Smooth muscle cell (in vitro differentiated cells): Measurements from ENCODE around the gene MYBL2. TPM values are rescaled to one million over a fixed set of nuclear protein-coding genes. Genes with fewer than 3 reads are reported as not detected.

Experiments used
- DNase-seq: peaks from one replicate; lab custom pipeline; 2025; ENCODE audit not compliant: unreplicated experiment; lab: John Stamatoyannopoulos, UW
- H2AFZ ChIP-seq: fragments of 200-600 bp; sonication (generic); 2 replicates; pipeline ENCODE4 v1.6.0; 2016; ENCODE audit warnings: antibody characterized with exemption, low read depth, mild to moderate bottlenecking
- H3F3A ChIP-seq: fragments of 200-600 bp; sonication (generic); 2 replicates; pipeline ENCODE4 v1.6.0; 2017; ENCODE audit warnings: antibody characterized with exemption, low read depth
- H3K27ac ChIP-seq: fragments of 200-600 bp; sonication (generic); 2 replicates; pipeline ENCODE4 v1.5.1; 2016; ENCODE audit warnings: low read depth, mild to moderate bottlenecking
- H3K27me3 ChIP-seq: fragments of 200-600 bp; sonication (generic); 2 replicates; pipeline ENCODE4 v1.6.1; 2016; ENCODE audit warnings: low read depth, mild to moderate bottlenecking
- H3K36me3 ChIP-seq: fragments of 200-600 bp; sonication (generic); 2 replicates; pipeline ENCODE4 v1.5.1; 2016; ENCODE audit warnings: low read depth
- H3K4me1 ChIP-seq: fragments of 200-600 bp; sonication (generic); 2 replicates; pipeline ENCODE4 v1.5.1; 2016; ENCODE audit warnings: low read depth
- H3K4me2 ChIP-seq: fragments of 200-600 bp; sonication (generic); 2 replicates; pipeline ENCODE4 v1.6.0; 2016; ENCODE audit warnings: mild to moderate bottlenecking
- H3K4me3 ChIP-seq: fragments of 200-600 bp; sonication (generic); 2 replicates; pipeline ENCODE4 v1.5.1; 2016; ENCODE audit warnings: mild to moderate bottlenecking
- H3K79me2 ChIP-seq: fragments of 200-600 bp; sonication (generic); 2 replicates; pipeline ENCODE4 v1.6.0; 2016; ENCODE audit warnings: low read depth, mild to moderate bottlenecking
- H3K9ac ChIP-seq: fragments of 200-600 bp; sonication (generic); 2 replicates; pipeline ENCODE4 v1.6.0; 2016; ENCODE audit warnings: low read depth
- H3K9me3 ChIP-seq: fragments of 200-600 bp; sonication (generic); replicated peaks from 2 replicates; pipeline ENCODE4 v1.5.1; 2016; ENCODE audit warnings: low read depth
- H4K20me1 ChIP-seq: fragments of 200-600 bp; sonication (generic); 2 replicates; pipeline ENCODE4 v1.6.0; 2016; ENCODE audit warnings: low read depth
- WGBS: methylation state at CpG from one replicate; pipeline ENCODE4 v1.1.7; 2016; ENCODE audit warnings: low lambda C conversion rate; 5-methylcytosine and 5-hydroxymethylcytosine counted together
- polyA plus RNA-seq: library from polyadenylated mRNA; unstranded; fragments of >200 nt; fragmentation: Nextera tagmentation; extraction: Ambion mirVana; gene quantifications from 2 replicates; pipeline ENCODE4 v1.2.1, GENCODE V29; 2016
- total RNA-seq: library from RNA; depleted of rRNA; stranded (reverse); fragments of >200 nt; gene quantifications from 2 replicates; pipeline ENCODE4 v1.2.3, GENCODE V29; 2014
- TF ChIP-seq, protein P1 (sequence below): fragments of 200-600 bp; sonication (generic); IDR thresholded peaks from 2 replicates; pipeline ENCODE4 v1.5.1; 2017; ENCODE audit warnings: borderline replicate concordance, mild to moderate bottlenecking, antibody characterized with exemption; ENCODE audit not compliant: insufficient read depth, poor library complexity, severe bottlenecking

MYBL2 gene
- total and polyA plus RNA-seq, 2 experiments from 2014 or later: 8.6 to 26.2 TPM

DNA sequence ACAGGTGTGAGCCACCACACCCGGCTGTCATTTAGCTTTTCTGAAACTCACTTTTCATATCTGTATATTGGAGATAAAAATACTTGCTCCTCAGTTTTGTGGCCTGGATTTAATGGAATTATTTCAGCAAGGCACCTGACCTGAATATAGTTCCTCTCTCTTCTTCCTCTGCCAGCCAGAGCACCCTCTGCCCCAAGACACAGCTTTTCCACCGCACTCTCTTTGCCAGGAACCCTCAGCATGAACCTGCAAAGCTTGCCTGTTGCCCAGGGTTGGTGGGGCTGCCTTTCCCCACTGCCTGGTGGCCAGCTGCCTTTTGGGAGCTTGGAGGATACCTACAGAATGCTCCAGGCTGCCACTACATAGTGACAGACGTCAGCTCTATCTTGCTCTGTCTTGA, 56.8 kb downstream of the MYBL2 start:
- H3K4me1 ChIP-seq: no peaks in the 10 kb centered on the region
- DNase-seq: no peak
- H3K4me2 ChIP-seq: no peak overlapping the region
- H4K20me1 ChIP-seq: no peaks in the 10 kb centered on the region
- H3K27me3 ChIP-seq: no peaks in the 10 kb centered on the region
- no peak overlapping the region for H3K9ac ChIP-seq
- no peaks in the 10 kb centered on the region for H3K9me3 ChIP-seq
- WGBS: 85% methylated on average over 3 of the region's 3 CpGs
- no peak overlapping the region for H3K4me3 ChIP-seq
- H3K27ac ChIP-seq: no peak overlapping the region
- H3K36me3 ChIP-seq: no peaks in the 10 kb centered on the region
- no peak overlapping the region for H2AFZ ChIP-seq
- TF ChIP-seq, protein P1, sequence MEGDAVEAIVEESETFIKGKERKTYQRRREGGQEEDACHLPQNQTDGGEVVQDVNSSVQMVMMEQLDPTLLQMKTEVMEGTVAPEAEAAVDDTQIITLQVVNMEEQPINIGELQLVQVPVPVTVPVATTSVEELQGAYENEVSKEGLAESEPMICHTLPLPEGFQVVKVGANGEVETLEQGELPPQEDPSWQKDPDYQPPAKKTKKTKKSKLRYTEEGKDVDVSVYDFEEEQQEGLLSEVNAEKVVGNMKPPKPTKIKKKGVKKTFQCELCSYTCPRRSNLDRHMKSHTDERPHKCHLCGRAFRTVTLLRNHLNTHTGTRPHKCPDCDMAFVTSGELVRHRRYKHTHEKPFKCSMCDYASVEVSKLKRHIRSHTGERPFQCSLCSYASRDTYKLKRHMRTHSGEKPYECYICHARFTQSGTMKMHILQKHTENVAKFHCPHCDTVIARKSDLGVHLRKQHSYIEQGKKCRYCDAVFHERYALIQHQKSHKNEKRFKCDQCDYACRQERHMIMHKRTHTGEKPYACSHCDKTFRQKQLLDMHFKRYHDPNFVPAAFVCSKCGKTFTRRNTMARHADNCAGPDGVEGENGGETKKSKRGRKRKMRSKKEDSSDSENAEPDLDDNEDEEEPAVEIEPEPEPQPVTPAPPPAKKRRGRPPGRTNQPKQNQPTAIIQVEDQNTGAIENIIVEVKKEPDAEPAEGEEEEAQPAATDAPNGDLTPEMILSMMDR: no peak
- H3F3A ChIP-seq: no peaks in the 10 kb centered on the region
- H3K79me2 ChIP-seq: no peaks in the 10 kb centered on the region

DNA sequence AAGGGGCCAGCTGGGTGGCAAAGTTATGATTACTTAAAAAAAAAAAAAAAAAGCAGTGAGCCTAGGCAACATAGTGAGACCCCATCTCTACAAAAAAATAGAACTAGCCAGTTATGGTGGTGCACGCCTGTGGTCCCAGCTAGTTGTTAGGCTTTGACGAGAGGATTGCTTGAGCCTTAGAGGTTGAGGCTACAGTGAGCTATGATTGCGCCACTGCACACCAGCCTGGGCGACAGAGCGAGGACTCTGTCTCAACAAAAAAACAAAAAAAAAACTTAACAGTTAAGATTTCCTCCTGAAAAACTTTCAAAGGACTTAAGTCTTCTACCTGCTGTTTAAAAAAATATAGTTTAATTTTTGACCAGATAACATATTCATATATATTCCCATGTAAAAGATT, 57.5 kb downstream of the MYBL2 start:
- H3K79me2 ChIP-seq: no peaks in the 10 kb centered on the region
- no peak overlapping the region for H2AFZ ChIP-seq
- H3F3A ChIP-seq: no peaks in the 10 kb centered on the region
- H4K20me1 ChIP-seq: no peaks in the 10 kb centered on the region
- TF ChIP-seq, protein P1: no peak
- WGBS: 84% methylated on average over 5 of the region's 5 CpGs
- no peaks in the 10 kb centered on the region for H3K4me1 ChIP-seq
- no peak overlapping the region for H3K4me3 ChIP-seq
- no peaks in the 10 kb centered on the region for H3K9me3 ChIP-seq
- H3K9ac ChIP-seq: no peak overlapping the region
- no peak overlapping the region for H3K4me2 ChIP-seq
- H3K27me3 ChIP-seq: no peaks in the 10 kb centered on the region
- H3K27ac ChIP-seq: no peak overlapping the region
- DNase-seq: no peak
- H3K36me3 ChIP-seq: no peaks in the 10 kb centered on the region

DNA sequence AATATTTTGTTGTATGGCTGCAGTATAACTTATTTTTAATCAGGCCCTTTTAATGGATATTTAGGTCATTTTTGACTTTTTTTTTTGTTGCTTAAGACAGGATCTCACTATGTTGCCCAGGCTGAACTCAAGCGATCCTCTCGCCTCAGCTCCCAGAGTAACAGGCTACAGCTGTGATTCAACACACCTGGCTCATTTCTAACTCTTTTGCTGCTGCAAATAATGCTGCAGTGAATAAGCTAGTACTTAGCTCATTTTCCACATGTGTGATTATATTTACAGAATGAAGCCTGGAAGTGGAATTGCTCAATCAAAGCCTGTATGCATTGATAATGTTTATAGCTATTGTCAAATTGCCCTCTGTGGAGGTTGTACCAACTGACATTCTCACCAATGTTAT, 58.8 kb downstream of the MYBL2 start:
- Histone ChIP-seq H3K9me3 (no peaks in the 10 kb centered on the region), H3K4me2 (no peak overlapping the region), H3F3A (no peaks in the 10 kb centered on the region), H4K20me1 (no peaks in the 10 kb centered on the region), H3K4me3 (no peak overlapping the region), H3K27me3 (no peaks in the 10 kb centered on the region), H3K36me3 (no peaks in the 10 kb centered on the region), H2AFZ (no peak overlapping the region), H3K27ac (no peak overlapping the region), H3K9ac (no peak overlapping the region), H3K79me2 (no peaks in the 10 kb centered on the region), H3K4me1 (no peaks in the 10 kb centered on the region)
- WGBS: 92% methylated on average over 2 of the region's 2 CpGs
- TF ChIP-seq, protein P1: no peak
- DNase-seq: no peak

DNA sequence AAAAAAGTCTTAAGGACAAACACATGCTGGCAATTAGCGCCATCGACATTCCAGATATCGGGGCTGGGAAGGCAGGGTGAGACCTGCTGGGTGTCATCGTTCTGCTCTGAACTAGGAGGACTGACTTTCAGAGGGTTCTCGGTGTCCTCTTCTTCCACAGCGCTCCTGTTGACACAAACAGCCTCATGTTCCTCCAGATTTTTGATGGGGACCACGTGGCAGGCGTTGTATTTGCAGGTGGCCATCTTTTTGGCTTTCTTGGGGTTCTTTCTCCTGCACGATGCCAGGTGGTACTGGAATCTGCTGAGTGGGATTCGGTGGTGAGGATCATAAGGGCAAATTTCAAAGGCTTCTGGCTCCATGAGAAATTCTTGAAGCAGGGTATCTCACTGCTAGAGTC, 59.4 kb downstream of the MYBL2 start:
- Histone ChIP-seq H3K4me3 (no peak overlapping the region), H2AFZ (no peak overlapping the region), H3K27me3 (no peaks in the 10 kb centered on the region), H3K9me3 (no peaks in the 10 kb centered on the region), H3K4me2 (no peak overlapping the region), H3K9ac (no peak overlapping the region), H3K4me1 (no peaks in the 10 kb centered on the region), H4K20me1 (no peaks in the 10 kb centered on the region), H3F3A (no peaks in the 10 kb centered on the region), H3K27ac (no peak overlapping the region), H3K79me2 (no peaks in the 10 kb centered on the region), H3K36me3 (no peaks in the 10 kb centered on the region)
- 84% methylated on average over 10 of the region's 10 CpGs for WGBS
- DNase-seq: no peak
- TF ChIP-seq, protein P1: no peak
